ENCODE measurements around the gene CYB561. TPM values are rescaled to one million over a fixed set of nuclear protein-coding genes. Genes with fewer than 3 reads are reported as not detected.

CYB561 gene
- total RNA-seq, 1 experiment from 2014 or later = 125 TPM

GRCh38 chr17:63414222-63414621, 31.9 kb downstream of the CYB561 start:
- no peak overlapping the region for H3K9ac ChIP-seq (ENCODE audit: low read length)
- no peaks in the 10 kb centered on the region for H3F3A ChIP-seq (ENCODE audit: low read length, unreplicated experiment)
- no peak overlapping the region for H3K27ac ChIP-seq (ENCODE audit: low read length)
- ChIA-PET CTCF (interaction anchor here (0.8 kb wide), 1 partner anchor 11 kb away, joined by 4 read pairs; no protein-coding TSS in a partner anchor), POLR2A (ENCODE audit: unreplicated experiment) (no interaction called here)
- no peak overlapping the region for H3K4me2 ChIP-seq (ENCODE audit: low read length)
- ATAC-seq = no peak
- TF ChIP-seq CTCF (conservative IDR thresholded peaks at IDR 0.05; ENCODE audit: low read depth, low read length) = no peak
- no peak for TF ChIP-seq EZH2 (IDR thresholded peaks at IDR 0.05; ENCODE audit: low read length, unreplicated experiment)
- TF ChIP-seq EZH2phosphoT487 (IDR thresholded peaks at IDR 0.05; ENCODE audit: borderline replicate concordance, low read length) = no peak
- no TSS peak for BruUV-seq (replicated peaks)
- no peaks in the 10 kb centered on the region for H3K4me1 ChIP-seq (ENCODE audit: insufficient read depth, low read length)
- DNase-seq = no peak
- H2AFZ ChIP-seq (ENCODE audit: low read length) = no peak overlapping the region
- intact Hi-C loops (cut with micrococcal nuclease) = no loop called here
- no peaks in the 10 kb centered on the region for H4K20me1 ChIP-seq (ENCODE audit: low read length)
- H3K4me3 ChIP-seq (ENCODE audit: low read length) = no peak overlapping the region
- no peaks in the 10 kb centered on the region for H3K9me2 ChIP-seq (replicated peaks; ENCODE audit: low read length)
- no peaks in the 10 kb centered on the region for H3K27me3 ChIP-seq (ENCODE audit: low read length)
- H3K36me3 ChIP-seq (ENCODE audit: low read depth, low read length) = peaks cover 15% of the 10 kb centered on the region; the same call in 1 of the 2 replicates
- H3K79me2 ChIP-seq (ENCODE audit: low read length) = no peaks in the 10 kb centered on the region
- H3K9me3 ChIP-seq (ENCODE audit: low read length) = no peaks in the 10 kb centered on the region

GRCh38 chr17:63413128-63413527, 33.0 kb downstream of the CYB561 start:
- Histone ChIP-seq H3K9me3 (ENCODE audit: low read length) (no peaks in the 10 kb centered on the region), H2AFZ (ENCODE audit: low read length) (no peak overlapping the region), H3K27ac (ENCODE audit: low read length) (no peak overlapping the region), H3K9ac (ENCODE audit: low read length) (no peak overlapping the region), H3K27me3 (ENCODE audit: low read length) (no peaks in the 10 kb centered on the region), H3K4me1 (ENCODE audit: insufficient read depth, low read length) (no peaks in the 10 kb centered on the region), H3K9me2 (replicated peaks; ENCODE audit: low read length) (no peaks in the 10 kb centered on the region), H3K79me2 (ENCODE audit: low read length) (no peaks in the 10 kb centered on the region), H4K20me1 (ENCODE audit: low read length) (no peaks in the 10 kb centered on the region), H3K4me3 (ENCODE audit: low read length) (no peak overlapping the region), H3F3A (ENCODE audit: low read length, unreplicated experiment) (no peaks in the 10 kb centered on the region), H3K36me3 (ENCODE audit: low read depth, low read length) (peaks cover 15% of the 10 kb centered on the region; the same call in 1 of the 2 replicates), H3K4me2 (ENCODE audit: low read length) (no peak overlapping the region)
- TF ChIP-seq CTCF (conservative IDR thresholded peaks at IDR 0.05; ENCODE audit: low read depth, low read length) (no peak), EZH2 (IDR thresholded peaks at IDR 0.05; ENCODE audit: low read length, unreplicated experiment) (no peak)
- BruUV-seq (replicated peaks) = no TSS peak
- intact Hi-C loops (cut with micrococcal nuclease) = no loop called here
- ATAC-seq (no peak), DNase-seq (no peak)
- ChIA-PET CTCF (interaction anchor here (0.8 kb wide), 1 partner anchor 12 kb away, joined by 4 read pairs; no protein-coding TSS in a partner anchor), POLR2A (ENCODE audit: unreplicated experiment) (no interaction called here)

- H3K4me3 ChIP-seq (ENCODE audit: low read length) = no peak overlapping the region
- H3K79me2 ChIP-seq (ENCODE audit: low read length) = no peaks in the 10 kb centered on the region
- no TSS peak for BruUV-seq (replicated peaks)
- no peak overlapping the region for H2AFZ ChIP-seq (ENCODE audit: low read length)
- no peaks in the 10 kb centered on the region for H3K27me3 ChIP-seq (ENCODE audit: low read length)
- H3K4me2 ChIP-seq (ENCODE audit: low read length) = no peak overlapping the region
- H3K27ac ChIP-seq (ENCODE audit: low read length) = no peak overlapping the region
- H4K20me1 ChIP-seq (ENCODE audit: low read length) = no peaks in the 10 kb centered on the region
- TF ChIP-seq EZH2 (IDR thresholded peaks at IDR 0.05; ENCODE audit: low read length, unreplicated experiment) (no peak), EZH2phosphoT487 (IDR thresholded peaks at IDR 0.05; ENCODE audit: borderline replicate concordance, low read length) (no peak), CTCF (conservative IDR thresholded peaks at IDR 0.05; ENCODE audit: low read depth, low read length) (no peak)
- DNase-seq (no peak), ATAC-seq (no peak)
- no peaks in the 10 kb centered on the region for H3F3A ChIP-seq (ENCODE audit: low read length, unreplicated experiment)
- no peaks in the 10 kb centered on the region for H3K9me3 ChIP-seq (ENCODE audit: low read length)
- peaks cover 18% of the 10 kb centered on the region; the same call in 1 of the 2 replicates for H3K36me3 ChIP-seq (ENCODE audit: low read depth, low read length)
- ChIA-PET POLR2A (ENCODE audit: unreplicated experiment) (no interaction called here), CTCF (no interaction called here)
- H3K4me1 ChIP-seq (ENCODE audit: insufficient read depth, low read length) = no peaks in the 10 kb centered on the region
- no peaks in the 10 kb centered on the region for H3K9me2 ChIP-seq (replicated peaks; ENCODE audit: low read length)
- H3K9ac ChIP-seq (ENCODE audit: low read length) = no peak overlapping the region
- intact Hi-C loops (cut with micrococcal nuclease) = no loop called here
Observed at GRCh38 chr17:63412234-63412633, 33.9 kb downstream of the CYB561 start.
